H1 (cell line): ENCODE measurements around the gene SLC1A4. TPM values are rescaled to one million over a fixed set of nuclear protein-coding genes. Genes with fewer than 3 reads are reported as not detected.

Experiments used
- CTCF ChIA-PET: fragments of 300-600 bp; sonication (Branson Sonifier 250); formaldehyde crosslinking; loops from one replicate; lab custom pipeline; 2021; ENCODE audit not compliant: partially characterized antibody; lab: Charles Lee
- POLR2A ChIA-PET: fragments of 300-600 bp; sonication (Branson Sonifier 250); formaldehyde crosslinking; loops from one replicate; lab custom pipeline; 2021; ENCODE audit warnings: inconsistent platforms; ENCODE audit not compliant: partially characterized antibody; lab: Charles Lee
- DNase-seq, 2 experiments: peaks; one replicate each; pipeline versions ENCODE4 v3.0.0 to v3.0.0-alpha.2; 2010 to 2022; ENCODE audit warnings: low spot score in 2 of 2, low read depth in 1 of 2, mixed read lengths in 1 of 2
- FAIRE-seq: peaks from 2 replicates; lab custom pipeline; 2011; peaks lifted over from hg19 to GRCh38; lab: Jason Lieb, UNC
- H2AFZ ChIP-seq: 2 replicates; pipeline ENCODE4 v1.8.1; 2012; ENCODE audit warnings: low read length, inconsistent platforms
- H2AK5ac ChIP-seq: 2 replicates; pipeline ENCODE4 v1.6.1; 2013; ENCODE audit warnings: low read depth, low read length
- H2BK120ac ChIP-seq: replicated peaks from 2 replicates; pipeline ENCODE3; 2013; ENCODE audit warnings: low read depth, low read length, inconsistent platforms
- H2BK12ac ChIP-seq: 2 replicates; pipeline ENCODE4 v1.6.1; 2013; ENCODE audit warnings: low read depth, low read length
- H2BK15ac ChIP-seq: 2 replicates; pipeline ENCODE4 v1.6.1; 2013; ENCODE audit warnings: low read length
- H2BK20ac ChIP-seq: 2 replicates; pipeline ENCODE4 v1.6.1; 2013; ENCODE audit warnings: low read length
- H2BK5ac ChIP-seq: 2 replicates; pipeline ENCODE4 v1.6.1; 2013; ENCODE audit warnings: low read depth, low read length
- H3K14ac ChIP-seq: 2 replicates; pipeline ENCODE4 v1.6.1; 2013; ENCODE audit warnings: inconsistent platforms; ENCODE audit not compliant: insufficient read length
- H3K18ac ChIP-seq: 2 replicates; pipeline ENCODE4 v1.6.1; 2013; ENCODE audit warnings: low read length; ENCODE audit errors: extremely low read depth
- H3K23ac ChIP-seq: 2 replicates; pipeline ENCODE4 v1.6.1; 2013; ENCODE audit warnings: inconsistent platforms; ENCODE audit not compliant: insufficient read length
- H3K23me2 ChIP-seq: 2 replicates; pipeline ENCODE4 v1.6.1; 2013; ENCODE audit warnings: low read depth, low read length
- H3K27ac ChIP-seq: 2 replicates; pipeline ENCODE4 v1.6.1; 2011; ENCODE audit warnings: low read depth, low read length, inconsistent platforms
- H3K27me3 ChIP-seq, 4 experiments: replicated peaks in 1 of 4; 1 replicate in 1 of 4; 2 replicates in 3 of 4; pipeline versions ENCODE4 v1.6.1 to v1.8.1; 2011 to 2013; ENCODE audit warnings: low read length in 3 of 4, mild to moderate bottlenecking in 3 of 4, inconsistent platforms in 2 of 4, mixed read lengths in 2 of 4, moderate library complexity in 1 of 4; ENCODE audit not compliant: control insufficient read depth in 3 of 4, insufficient read depth in 3 of 4; ENCODE audit errors: extremely low read depth in 1 of 4
- H3K36me3 ChIP-seq, 4 experiments: 2 replicates each; pipeline versions ENCODE4 v1.6.1 to v1.8.1; 2011 to 2013; ENCODE audit warnings: mild to moderate bottlenecking in 4 of 4, low read length in 3 of 4, moderate library complexity in 2 of 4, control low read depth in 1 of 4, inconsistent platforms in 1 of 4; ENCODE audit not compliant: insufficient read depth in 4 of 4, control insufficient read depth in 2 of 4
- H3K4ac ChIP-seq: replicated peaks from 2 replicates; pipeline ENCODE3; 2013; ENCODE audit warnings: low read length, low read depth, mixed read lengths, inconsistent platforms; ENCODE audit not compliant: insufficient read length
- H3K4me1 ChIP-seq, 4 experiments: replicated peaks in 1 of 4; 1 replicate in 1 of 4; 2 replicates in 3 of 4; pipeline versions ENCODE4 v1.6.1 to v1.8.1; 2011 to 2013; ENCODE audit warnings: low read length in 3 of 4, inconsistent platforms in 2 of 4, mixed read lengths in 1 of 4; ENCODE audit not compliant: insufficient read depth in 4 of 4, control insufficient read depth in 3 of 4
- H3K4me2 ChIP-seq, 2 experiments: 2 replicates each; pipeline versions ENCODE4 v1.6.1 to v1.8.1; 2011 to 2013; ENCODE audit warnings: low read depth in 2 of 2, low read length in 2 of 2, control low read depth in 1 of 2, inconsistent platforms in 1 of 2, mild to moderate bottlenecking in 1 of 2; ENCODE audit not compliant: insufficient read depth in 1 of 2
- H3K4me3 ChIP-seq, 4 experiments: fragments of 200-600, 300-600 bp in 1 of 4; sonication (generic), shearing (Covaris generic), sonication (Bioruptor Twin) in 1 of 4; 2 replicates each; pipeline versions ENCODE4 v1.5.1 to v1.8.1; 2011 to 2016; ENCODE audit warnings: low read length in 4 of 4, low read depth in 3 of 4, control low read depth in 2 of 4, inconsistent platforms in 2 of 4, mild to moderate bottlenecking in 2 of 4, mixed read lengths in 1 of 4, moderate library complexity in 1 of 4; ENCODE audit not compliant: insufficient read depth in 2 of 4; ENCODE audit errors: extremely low read depth in 1 of 4
- H3K56ac ChIP-seq: replicated peaks from 2 replicates; pipeline ENCODE3; 2013; ENCODE audit warnings: low read depth, mild to moderate bottlenecking, mixed read lengths, low read length, inconsistent platforms; ENCODE audit not compliant: insufficient read length
- H3K79me1 ChIP-seq: 2 replicates; pipeline ENCODE4 v1.6.1; 2013; ENCODE audit warnings: low read depth, low read length, control low read depth
- H3K79me2 ChIP-seq, 2 experiments: 2 replicates each; pipeline versions ENCODE4 v1.6.1 to v1.8.1; 2012 to 2013; ENCODE audit warnings: low read length in 2 of 2, mild to moderate bottlenecking in 2 of 2, inconsistent platforms in 1 of 2; ENCODE audit not compliant: insufficient read depth in 2 of 2, control insufficient read depth in 1 of 2
- H3K9ac ChIP-seq, 4 experiments: replicated peaks in 1 of 4; 1 replicate in 1 of 4; 2 replicates in 3 of 4; pipeline versions ENCODE4 v1.6.1 to v1.8.1; 2011 to 2013; ENCODE audit warnings: low read depth in 3 of 4, low read length in 3 of 4, control low read depth in 2 of 4, mild to moderate bottlenecking in 2 of 4, moderate library complexity in 2 of 4, inconsistent platforms in 1 of 4; ENCODE audit errors: extremely low read depth in 1 of 4
- H3K9me3 ChIP-seq, 2 experiments: 2 replicates each; pipeline versions ENCODE4 v1.6.1 to v1.8.1; 2012 to 2013; ENCODE audit warnings: mild to moderate bottlenecking in 2 of 2, moderate library complexity in 2 of 2, control low read depth in 1 of 2, inconsistent platforms in 1 of 2, low read depth in 1 of 2, low read length in 1 of 2, mixed read lengths in 1 of 2; ENCODE audit not compliant: insufficient read depth in 2 of 2
- H4K20me1 ChIP-seq, 2 experiments: replicated peaks in 1 of 2; 2 replicates each; pipeline versions ENCODE3 to v1.8.1; 2011 to 2013; ENCODE audit warnings: inconsistent platforms in 2 of 2, low read length in 2 of 2, mild to moderate bottlenecking in 1 of 2; ENCODE audit not compliant: insufficient read depth in 2 of 2, control insufficient read depth in 1 of 2
- H4K5ac ChIP-seq: 2 replicates; pipeline ENCODE4 v1.6.1; 2013; ENCODE audit warnings: low read length, low read depth, mixed read lengths, inconsistent platforms; ENCODE audit not compliant: insufficient read length
- H4K8ac ChIP-seq: 2 replicates; pipeline ENCODE4 v1.8.0; 2013; ENCODE audit warnings: mild to moderate bottlenecking, moderate library complexity, low read length, inconsistent platforms; ENCODE audit not compliant: insufficient read depth; ENCODE audit errors: extremely low read depth
- H4K91ac ChIP-seq: replicated peaks from 2 replicates; pipeline ENCODE3; 2013; ENCODE audit warnings: low read length, mixed read lengths, inconsistent platforms; ENCODE audit not compliant: insufficient read length
- RAD21 ChIP-seq, 2 experiments: IDR thresholded peaks in 1 of 2; conservative IDR thresholded peaks in 1 of 2; 2 replicates each; pipeline ENCODE4 v1.6.1; 2011; ENCODE audit warnings: low read depth in 2 of 2, low read length in 2 of 2, improper control_type of control experiment in 1 of 2, inconsistent platforms in 1 of 2, mild to moderate bottlenecking in 1 of 2, moderate library complexity in 1 of 2
- SP4 ChIP-seq: IDR thresholded peaks from 2 replicates; pipeline ENCODE4 v1.6.1; 2012; ENCODE audit warnings: low read length, inconsistent platforms
- TAF1 ChIP-seq: IDR thresholded peaks from 2 replicates; pipeline ENCODE4 v1.6.1; 2011; ENCODE audit warnings: mild to moderate bottlenecking, low read depth, low read length
- WGBS, 2 experiments: shearing (Covaris generic) in 1 of 2; methylation state at CpG; one replicate each; pipeline versions ENCODE4 v1.1.6 to v1.1.7; 2013 to 2015; ENCODE audit warnings: low lambda C conversion rate in 2 of 2, mixed read lengths in 2 of 2, inconsistent platforms in 1 of 2, low coverage in 1 of 2, missing lambda C conversion rate in 1 of 2; ENCODE audit not compliant: insufficient replicate concordance in 2 of 2, insufficient coverage in 1 of 2, insufficient read length in 1 of 2; ENCODE audit errors: extremely low coverage in 1 of 2, missing lambda C conversion rate in 1 of 2; 5-methylcytosine and 5-hydroxymethylcytosine counted together
- polyA plus RNA-seq, 7 experiments: library from polyadenylated mRNA; depleted of rRNA in 3 of 7; stranded (reverse) in 5 of 7; unstranded in 2 of 7; fragments of >200 nt in 5 of 7; fragments of 200-250 nt in 2 of 7; gene quantifications; 1 replicate in 5 of 7; 2 replicates in 1 of 7; 4 replicates in 1 of 7; pipeline versions ENCODE4 v1.2.1 to v1.2.3, GENCODE V29; 2011 to 2013; ENCODE audit warnings: missing spikeins in 2 of 7, mixed read lengths in 2 of 7
- total RNA-seq: library from RNA; stranded (reverse); fragmentation: NEBNext Ultra II Directional; extraction: Animal tissue kit (Norgen Biotek cat#: 25700); gene quantifications from 2 replicates; pipeline ENCODE4 v1.2.1, GENCODE V29; 2021
- TF ChIP-seq, protein P1 (sequence below), 3 experiments: IDR thresholded peaks; 1 replicate in 2 of 3; 2 replicates in 1 of 3; pipeline versions ENCODE4 v1.5.1 to v1.6.1; 2011; ENCODE audit warnings: low read length in 3 of 3, mild to moderate bottlenecking in 3 of 3, inconsistent platforms in 2 of 3, low read depth in 1 of 3, moderate library complexity in 1 of 3; ENCODE audit not compliant: insufficient read depth in 1 of 3; ENCODE audit errors: control extremely low read depth in 1 of 3

Gene SLC1A4
- total and polyA plus RNA-seq, 2 of the 8 experiments (the other 6 are each of a cell fraction or from before 2014, with no cell fraction given), result 0.44 to 0.86 TPM

GRCh38 chr2:65017335-65017734 lies 28.1 kb downstream of the SLC1A4 start:
- Histone ChIP-seq H2BK5ac (no peak overlapping the region), H3K4me1 (peaks cover 0 to 3% (median 2%) of the 10 kb centered on the region in 4 experiments; a peak in 4 of 7 replicates), H4K20me1 (peaks cover 2 to 3% of the 10 kb centered on the region in 2 experiments), H4K5ac (no peak overlapping the region), H3K4ac (no peak overlapping the region), H3K56ac (no peak overlapping the region), H3K79me1 (peaks cover 2% of the 10 kb centered on the region; the same call in 1 of the 2 replicates), H3K36me3 (no peaks in the 10 kb centered on the region), H3K18ac (no peak overlapping the region), H2BK15ac (no peak overlapping the region), H2BK20ac (no peak overlapping the region), H2BK120ac (no peak overlapping the region), H3K79me2 (no peaks in the 10 kb centered on the region), H3K27ac (no peak overlapping the region), H3K23me2 (no peaks in the 10 kb centered on the region), H3K23ac (no peak overlapping the region), H3K14ac (no peak overlapping the region), H4K8ac (no peak overlapping the region), H3K27me3 (no peaks in the 10 kb centered on the region), H3K4me2 (no peak overlapping the region), H2AFZ (no peak overlapping the region), H3K4me3 (no peak overlapping the region), H2AK5ac (no peak overlapping the region), H2BK12ac (no peak overlapping the region), H3K9ac (no peak overlapping the region), H4K91ac (no peak overlapping the region), H3K9me3 (no peaks in the 10 kb centered on the region)
- no peak for FAIRE-seq
- no peak for TF ChIP-seq SP4
- TF ChIP-seq RAD21 (IDR thresholded peaks at IDR 0.05 in 1 of 2, conservative IDR thresholded peaks at IDR 0.05 in 1 of 2; ENCODE audit: low read depth in 2 of 2, low read length in 2 of 2), result peak; percentile 29 to 51; a peak in 3 of 4 replicates
- TF ChIP-seq TAF1, result no peak
- TF ChIP-seq, protein P1, sequence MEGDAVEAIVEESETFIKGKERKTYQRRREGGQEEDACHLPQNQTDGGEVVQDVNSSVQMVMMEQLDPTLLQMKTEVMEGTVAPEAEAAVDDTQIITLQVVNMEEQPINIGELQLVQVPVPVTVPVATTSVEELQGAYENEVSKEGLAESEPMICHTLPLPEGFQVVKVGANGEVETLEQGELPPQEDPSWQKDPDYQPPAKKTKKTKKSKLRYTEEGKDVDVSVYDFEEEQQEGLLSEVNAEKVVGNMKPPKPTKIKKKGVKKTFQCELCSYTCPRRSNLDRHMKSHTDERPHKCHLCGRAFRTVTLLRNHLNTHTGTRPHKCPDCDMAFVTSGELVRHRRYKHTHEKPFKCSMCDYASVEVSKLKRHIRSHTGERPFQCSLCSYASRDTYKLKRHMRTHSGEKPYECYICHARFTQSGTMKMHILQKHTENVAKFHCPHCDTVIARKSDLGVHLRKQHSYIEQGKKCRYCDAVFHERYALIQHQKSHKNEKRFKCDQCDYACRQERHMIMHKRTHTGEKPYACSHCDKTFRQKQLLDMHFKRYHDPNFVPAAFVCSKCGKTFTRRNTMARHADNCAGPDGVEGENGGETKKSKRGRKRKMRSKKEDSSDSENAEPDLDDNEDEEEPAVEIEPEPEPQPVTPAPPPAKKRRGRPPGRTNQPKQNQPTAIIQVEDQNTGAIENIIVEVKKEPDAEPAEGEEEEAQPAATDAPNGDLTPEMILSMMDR (IDR thresholded peaks at IDR 0.05; ENCODE audit: control extremely low read depth in 1 of 3, insufficient read depth in 1 of 3, low read depth in 1 of 3, low read length in 3 of 3), result peak; percentile 30 to 43 (median 40)
- DNase-seq, result no peak
- ChIA-PET CTCF (interaction anchor here (0.6 to 2.5 kb wide), 20 partner anchors 8 to 159 kb away, joined by 3 to 14 read pairs (median 4); partner anchors contain the start of gene CEP68), POLR2A (interaction anchor here (1.0 to 1.2 kb wide), 4 partner anchors 9 to 559 kb away, joined by 3 to 5 read pairs (median 4); no protein-coding TSS in a partner anchor)
- WGBS, 2 experiments, result 87% methylated on average over 4 of the region's 4 CpGs; no CpG with 5 or more reads in 1 of the 2 experiments
